Ecto neural progenitor cell (in vitro differentiated cells): ENCODE data around the gene MAN1C1.
A peak's percentile ranks its signal among the peaks of the same experiment; 100 is the strongest.
"Not testable (repeated sequence)": the region's sequence is repeated elsewhere in the genome, so short reads cannot be mapped to it uniquely, and the experiment has no call there.

Experiments
- DNase-seq: peaks from one replicate; pipeline ENCODE4 v3.0.0-alpha.2; 2018; ENCODE audit warnings: low spot score

Gene MAN1C1

GRCh38 chr1:25636141-25636540 is 19.6 kb downstream of the MAN1C1 start:
- not testable (repeated sequence) for DNase-seq

- DNase-seq, result peak; percentile 47
Measured at GRCh38 chr1:25640646-25641328, 24.2 kb downstream of the MAN1C1 start.

GRCh38 chr1:25641329-25641725 is 24.7 kb downstream of the MAN1C1 start:
- DNase-seq, result no peak

- DNase-seq, result peak; percentile 20
Measured at GRCh38 chr1:25641931-25642573, 25.5 kb downstream of the MAN1C1 start.

GRCh38 chr1:25642574-25643108 is 26.1 kb downstream of the MAN1C1 start:
- peak; percentile 19 for DNase-seq

GRCh38 chr1:25643929-25644328 is 27.3 kb downstream of the MAN1C1 start:
- DNase-seq, result peak; percentile 16

GRCh38 chr1:25644962-25645361 is 28.4 kb downstream of the MAN1C1 start:
- DNase-seq, result peak; percentile 34

- DNase-seq, result peak; percentile 29
Measured at GRCh38 chr1:25645637-25646400, 29.2 kb downstream of the MAN1C1 start.

GRCh38 chr1:25647106-25647505 is 30.5 kb downstream of the MAN1C1 start:
- DNase-seq, result peak; percentile 30

GRCh38 chr1:25647863-25648262 is 31.3 kb downstream of the MAN1C1 start:
- peak; percentile 29 for DNase-seq

- DNase-seq, result peak; percentile 23
Measured at GRCh38 chr1:25648681-25649440, 32.3 kb downstream of the MAN1C1 start.

- peak; percentile 40 for DNase-seq
Measured at GRCh38 chr1:25649505-25650288, 33.1 kb downstream of the MAN1C1 start.

GRCh38 chr1:25650289-25650576 is 33.6 kb downstream of the MAN1C1 start:
- DNase-seq, result peak; percentile 24

GRCh38 chr1:25651036-25651640 is 34.5 kb downstream of the MAN1C1 start:
- DNase-seq, result peak; percentile 34

GRCh38 chr1:25651824-25652741 is 35.5 kb downstream of the MAN1C1 start:
- peak; percentile 34 for DNase-seq

GRCh38 chr1:25653558-25653957 is 37.0 kb downstream of the MAN1C1 start:
- peak; percentile 29 for DNase-seq

GRCh38 chr1:25654109-25654660 is 37.6 kb downstream of the MAN1C1 start:
- DNase-seq, result no peak

- DNase-seq, result peak; percentile 20
Measured at GRCh38 chr1:25657121-25657882, 40.7 kb downstream of the MAN1C1 start.
